ENCODE results near the gene MED7.

DNA sequence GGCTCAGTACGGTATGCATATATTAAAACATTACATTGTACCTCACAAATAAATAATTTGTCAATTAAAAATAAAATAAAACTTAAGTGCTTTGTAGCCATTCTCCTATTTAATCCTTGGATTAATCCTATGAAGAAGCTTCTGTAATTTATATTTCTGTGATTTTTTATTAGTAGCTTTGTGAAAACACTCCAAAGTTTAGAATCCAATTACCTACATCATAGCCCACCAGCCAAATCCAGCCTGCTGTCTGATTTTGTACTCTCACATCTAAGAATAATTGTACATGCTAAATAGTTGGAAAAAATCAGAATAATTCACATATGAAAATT lies 10.4 kb downstream of the MED7 start:
- TF ChIP-seq ARNT (IDR thresholded peaks at IDR 0.05) (no peak), BRCA1 (CRISPR knock-in tag; IDR thresholded peaks at IDR 0.05) (no peak), CBFB (CRISPR knock-in tag; IDR thresholded peaks at IDR 0.05) (no peak), ZNF704 (CRISPR knock-in tag; IDR thresholded peaks at IDR 0.05; ENCODE audit: borderline replicate concordance) (no peak), RBAK (CRISPR knock-in tag; IDR thresholded peaks at IDR 0.05) (no peak), MAX (IDR thresholded peaks at IDR 0.05) (no peak), POLR2A (IDR thresholded peaks at IDR 0.05; ENCODE audit: insufficient read depth in 1 of 2, low read depth in 2 of 2, low read length in 2 of 2) (no peak)
- TF ChIP-seq, protein P1, sequence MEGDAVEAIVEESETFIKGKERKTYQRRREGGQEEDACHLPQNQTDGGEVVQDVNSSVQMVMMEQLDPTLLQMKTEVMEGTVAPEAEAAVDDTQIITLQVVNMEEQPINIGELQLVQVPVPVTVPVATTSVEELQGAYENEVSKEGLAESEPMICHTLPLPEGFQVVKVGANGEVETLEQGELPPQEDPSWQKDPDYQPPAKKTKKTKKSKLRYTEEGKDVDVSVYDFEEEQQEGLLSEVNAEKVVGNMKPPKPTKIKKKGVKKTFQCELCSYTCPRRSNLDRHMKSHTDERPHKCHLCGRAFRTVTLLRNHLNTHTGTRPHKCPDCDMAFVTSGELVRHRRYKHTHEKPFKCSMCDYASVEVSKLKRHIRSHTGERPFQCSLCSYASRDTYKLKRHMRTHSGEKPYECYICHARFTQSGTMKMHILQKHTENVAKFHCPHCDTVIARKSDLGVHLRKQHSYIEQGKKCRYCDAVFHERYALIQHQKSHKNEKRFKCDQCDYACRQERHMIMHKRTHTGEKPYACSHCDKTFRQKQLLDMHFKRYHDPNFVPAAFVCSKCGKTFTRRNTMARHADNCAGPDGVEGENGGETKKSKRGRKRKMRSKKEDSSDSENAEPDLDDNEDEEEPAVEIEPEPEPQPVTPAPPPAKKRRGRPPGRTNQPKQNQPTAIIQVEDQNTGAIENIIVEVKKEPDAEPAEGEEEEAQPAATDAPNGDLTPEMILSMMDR (CRISPR knock-in tag; IDR thresholded peaks at IDR 0.05) = no peak
